Stimulated activated naive CD8-positive, alpha-beta T cell treated with anti-CD3 and anti-CD28 coated beads, Interleukin-15, amount 100 ng/mL, for 72 hours (primary cell): ENCODE measurements around the gene ZNF749.

Experiments used
- ATAC-seq: fragments of 150-1000 bp; cut with Tn5 transposase; 2 replicates; pipeline ENCODE4 v1.10.0; 2021; ENCODE audit warnings: mild to moderate bottlenecking, moderate library complexity
- DNase-seq, 2 donors: peaks; one replicate each; pipeline ENCODE4 v3.0.0; 2021 to 2022
- H3K27ac Mint-ChIP-seq, 2 donors: one replicate each; pipeline ENCODE4 v1.8.0; 2022; ENCODE audit warnings: mild to moderate bottlenecking in 2 of 2, mixed read lengths in 2 of 2, moderate library complexity in 2 of 2
- H3K27me3 Mint-ChIP-seq: one replicate; pipeline ENCODE4 v1.8.0; 2022; ENCODE audit warnings: mixed read lengths
- H3K4me1 Mint-ChIP-seq: one replicate; pipeline ENCODE4 v1.8.0; 2022; ENCODE audit warnings: mild to moderate bottlenecking, mixed read lengths
- H3K4me3 Mint-ChIP-seq, 2 donors: one replicate each; pipeline ENCODE4 v1.8.0; 2022; ENCODE audit warnings: mild to moderate bottlenecking in 2 of 2, mixed read lengths in 2 of 2, moderate library complexity in 1 of 2
- H3K9me3 Mint-ChIP-seq, 2 donors: one replicate each; pipeline ENCODE4 v1.8.0; 2022; ENCODE audit warnings: mixed read lengths in 2 of 2

The ZNF749 gene

DNA sequence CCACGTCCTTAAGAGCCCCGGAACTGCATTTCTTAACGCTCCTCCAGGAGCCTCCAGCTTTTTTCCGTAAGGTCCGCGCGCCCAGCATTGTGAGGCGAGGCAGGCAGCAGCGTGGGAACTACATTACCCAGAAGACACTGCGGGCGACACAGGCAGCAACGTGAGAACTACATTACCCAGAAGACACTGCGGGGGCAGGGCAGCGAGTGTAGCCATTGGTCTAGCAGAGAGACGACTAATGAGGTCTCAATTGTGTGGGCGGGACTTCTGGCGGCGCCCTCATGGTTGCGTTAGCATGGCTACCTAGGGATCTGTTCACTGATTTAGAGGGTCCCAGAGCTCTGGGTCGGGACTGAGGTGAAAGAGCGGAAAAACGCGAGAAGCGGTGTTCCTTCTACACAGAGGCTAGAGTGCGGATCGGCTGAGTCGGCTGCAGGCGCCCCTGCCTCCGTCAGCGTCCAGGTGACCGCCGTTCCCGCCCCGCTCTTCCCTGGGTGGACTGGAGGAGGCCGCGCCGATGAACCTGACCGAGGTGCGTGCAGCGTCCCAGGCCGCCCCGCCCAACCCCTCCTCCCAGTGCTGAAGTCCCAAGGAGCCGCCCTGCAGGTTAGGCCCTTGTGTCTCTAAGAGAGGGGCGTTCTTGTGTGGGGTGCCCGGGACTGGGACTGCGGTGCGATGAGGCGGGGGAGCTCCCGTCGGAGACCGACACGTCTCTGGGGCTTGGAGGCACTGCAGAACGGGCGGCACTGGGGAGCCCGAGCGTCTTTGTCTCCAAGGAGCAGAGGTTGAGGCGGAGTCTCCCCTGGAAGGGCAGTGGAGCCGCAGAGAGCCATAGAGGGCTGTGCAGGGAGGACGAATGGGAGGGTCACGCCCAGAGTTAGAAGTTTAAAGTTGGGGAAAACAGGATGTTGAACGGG, at the start of gene ZNF749:
TSS of gene ZNF749 (plus strand) at position 264 of the 917 bp plus-strand sequence. CDS start at position 518, 254 bp downstream.
- Mint-ChIP-seq H3K9me3 (peaks cover 37 to 39% of the 10 kb centered on the region in 2 donors), H3K27me3 (no peaks in the 10 kb centered on the region), H3K27ac (peak within 1 kb of the TSS; percentile 96 to 97), H3K4me3 (peak within 1 kb of the TSS; percentile 95 to 96), H3K4me1 (peaks cover 25% of the 10 kb centered on the region)
- peak; percentile 91 to 97 for DNase-seq
- ATAC-seq: peak; percentile 98

GRCh38 chr19:57389194-57389729, 45.9 kb upstream of the ZNF749 start:
- Mint-ChIP-seq H3K9me3 (peaks cover 7 to 9% of the 10 kb centered on the region in 2 donors), H3K4me3 (peak overlapping the region; percentile 94 to 97), H3K27ac (peak overlapping the region; percentile 94 to 97), H3K27me3 (no peaks in the 10 kb centered on the region), H3K4me1 (peaks cover 29% of the 10 kb centered on the region)
- DNase-seq (no peak), ATAC-seq (no peak)

- H3K4me1 Mint-ChIP-seq: peaks cover 33% of the 10 kb centered on the region
- DNase-seq (peak; percentile 95 to 98), ATAC-seq (peak; percentile 99)
- H3K9me3 Mint-ChIP-seq: peaks cover 14 to 16% of the 10 kb centered on the region in 2 donors
- H3K27ac Mint-ChIP-seq: peak within 1 kb of the TSS; percentile 94 to 97
- H3K4me3 Mint-ChIP-seq: peak within 1 kb of the TSS; percentile 94 to 97
- no peaks in the 10 kb centered on the region for H3K27me3 Mint-ChIP-seq
These were observed 45.2 kb upstream of the ZNF749 start, which contains the start of gene ZNF548 for GRCh38 chr19:57389730-57390598. ZNF548 (plus strand) TSS chr19:57389854; CDS start chr19:57390100, 246 bp downstream.

DNA sequence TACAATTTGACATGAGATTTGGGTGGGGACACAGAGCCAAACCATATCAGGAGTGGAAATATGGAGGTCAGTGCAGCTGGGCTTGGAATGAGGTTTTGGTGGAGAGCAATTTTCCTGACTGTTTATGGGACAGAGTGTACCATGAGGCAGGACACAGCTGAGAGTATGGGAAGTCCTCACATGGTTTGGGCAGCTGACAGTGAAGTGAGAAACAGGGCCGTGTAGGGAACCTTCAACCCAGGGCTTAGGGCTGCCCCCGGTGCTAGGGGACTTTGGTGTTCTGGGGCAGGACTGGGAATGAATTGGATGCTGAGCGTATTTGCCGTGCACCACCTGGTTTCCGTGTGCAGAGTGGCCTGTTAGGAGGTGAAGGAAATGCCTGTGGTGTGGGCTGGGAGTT, 39.4 kb upstream of the ZNF749 start:
- no peak for DNase-seq
- no peak for ATAC-seq
- peak overlapping the region in 1 of 2 donors; percentile 69 for H3K27ac Mint-ChIP-seq
- no peaks in the 10 kb centered on the region for H3K27me3 Mint-ChIP-seq
- H3K4me3 Mint-ChIP-seq: no peak overlapping the region
- peaks cover 14% of the 10 kb centered on the region for H3K4me1 Mint-ChIP-seq
- peaks cover 43 to 63% of the 10 kb centered on the region in 2 donors for H3K9me3 Mint-ChIP-seq

DNA sequence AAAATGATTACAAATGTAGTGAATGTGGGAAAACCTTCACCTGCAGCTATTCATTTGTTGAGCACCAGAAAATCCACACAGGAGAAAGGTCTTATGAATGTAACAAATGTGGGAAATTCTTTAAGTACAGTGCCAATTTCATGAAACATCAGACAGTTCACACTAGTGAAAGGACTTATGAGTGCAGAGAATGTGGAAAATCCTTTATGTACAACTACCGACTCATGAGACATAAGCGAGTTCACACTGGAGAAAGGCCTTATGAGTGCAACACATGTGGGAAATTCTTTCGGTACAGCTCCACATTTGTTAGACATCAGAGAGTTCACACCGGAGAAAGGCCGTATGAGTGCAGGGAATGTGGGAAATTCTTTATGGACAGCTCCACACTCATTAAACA, 36.3 kb upstream of the ZNF749 start:
- no peaks in the 10 kb centered on the region for H3K27me3 Mint-ChIP-seq
- no peak overlapping the region for H3K4me3 Mint-ChIP-seq
- H3K27ac Mint-ChIP-seq: peak overlapping the region in 1 of 2 donors; percentile 35
- ATAC-seq (no peak), DNase-seq (no peak)
- peaks cover 8% of the 10 kb centered on the region for H3K4me1 Mint-ChIP-seq
- peaks cover 55 to 78% of the 10 kb centered on the region in 2 donors for H3K9me3 Mint-ChIP-seq

DNA sequence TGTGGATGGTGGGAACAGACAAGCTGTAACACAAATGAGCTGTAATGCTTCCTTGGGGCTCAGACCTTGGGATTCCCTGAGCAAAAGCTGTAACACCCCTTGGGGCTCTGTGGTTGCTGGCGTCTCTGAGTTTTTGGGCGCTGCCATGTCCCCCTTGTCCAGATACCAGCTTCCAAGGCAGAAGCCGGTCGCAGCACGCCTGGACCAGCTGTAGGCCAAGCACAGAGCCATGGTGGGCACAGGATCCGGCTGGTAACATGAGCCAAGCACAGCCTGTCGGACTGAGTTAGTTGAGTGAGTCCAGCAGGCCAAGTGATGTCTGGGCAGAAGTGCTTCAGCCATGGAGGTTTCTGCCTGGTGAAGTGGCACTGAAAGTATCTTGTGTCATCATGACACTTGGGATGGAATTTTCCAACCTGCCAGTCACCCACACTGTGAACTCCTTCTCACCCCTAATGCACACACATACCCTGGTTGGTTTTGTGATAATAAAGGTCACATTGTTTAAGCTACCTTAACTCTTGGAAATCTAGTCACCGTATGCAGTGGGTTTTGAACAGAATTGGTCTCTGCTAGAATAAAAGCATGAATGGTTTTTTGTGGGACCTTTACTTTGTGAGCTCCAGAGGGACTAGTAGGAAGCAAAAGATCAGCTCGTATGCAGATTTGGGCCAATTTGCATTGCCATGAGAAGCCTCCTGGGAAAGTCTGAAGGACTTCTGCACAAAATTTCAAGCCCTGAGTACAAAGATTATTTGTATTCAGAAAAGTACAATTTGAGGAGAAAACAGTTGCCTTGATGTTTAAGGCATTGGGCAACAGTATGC, 31.2 kb upstream of the ZNF749 start:
- H3K27me3 Mint-ChIP-seq: no peaks in the 10 kb centered on the region
- peaks cover 7% of the 10 kb centered on the region for H3K4me1 Mint-ChIP-seq
- H3K27ac Mint-ChIP-seq: no peak overlapping the region
- peaks cover 16 to 28% of the 10 kb centered on the region in 2 donors for H3K9me3 Mint-ChIP-seq
- ATAC-seq (no peak), DNase-seq (no peak)
- no peak overlapping the region for H3K4me3 Mint-ChIP-seq

GRCh38 chr19:57406516-57407123, 28.5 kb upstream of the ZNF749 start:
- Mint-ChIP-seq H3K27ac (no peak overlapping the region), H3K4me3 (peak overlapping the region in 1 of 2 donors; percentile 10), H3K27me3 (no peaks in the 10 kb centered on the region), H3K9me3 (peaks cover 12 to 13% of the 10 kb centered on the region in 2 donors), H3K4me1 (peaks cover 18% of the 10 kb centered on the region)
- peak; percentile 72 for ATAC-seq
- DNase-seq: peak; percentile 62 to 72

DNA sequence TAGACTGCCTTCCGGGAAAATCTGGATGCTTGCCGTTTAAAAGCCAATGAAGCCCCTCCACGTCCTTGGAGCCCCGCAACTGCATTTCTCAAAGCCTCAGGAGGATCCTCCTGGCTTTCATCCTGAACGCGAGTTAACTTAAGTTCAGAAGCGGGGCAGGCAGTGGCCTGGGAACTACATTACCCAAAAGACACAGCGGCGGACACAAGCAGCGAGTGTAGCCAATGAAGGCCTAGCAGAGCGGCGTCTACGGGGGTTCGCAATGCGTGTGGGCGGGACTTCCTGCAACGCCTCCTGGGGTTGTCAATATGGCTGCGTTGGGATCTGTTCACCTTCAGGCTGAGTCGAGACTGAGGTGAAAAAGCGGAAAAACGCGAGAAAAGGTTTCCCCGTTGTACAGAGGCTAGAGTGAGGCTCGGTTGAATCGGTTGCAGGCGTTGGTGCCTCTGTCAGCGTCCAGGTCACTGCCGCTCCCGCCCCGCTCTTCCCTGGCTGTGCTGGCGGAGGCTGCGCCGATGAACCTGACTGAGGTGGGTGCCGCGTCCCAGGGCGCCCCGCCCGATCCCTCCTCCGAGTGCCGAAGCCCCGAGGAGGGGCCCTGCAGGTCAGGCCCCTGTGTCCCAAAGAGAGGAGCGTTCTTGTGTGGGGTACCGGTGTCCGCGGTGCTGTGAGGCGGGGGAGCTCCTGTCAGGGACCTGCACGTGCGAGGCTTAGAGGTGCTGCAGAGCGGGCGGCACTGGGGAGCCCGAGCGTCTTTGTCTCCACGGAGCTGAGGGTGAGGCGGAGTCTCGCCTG, 24.1 kb upstream of the ZNF749 start, which contains the start of gene ZNF17:
TSS of gene ZNF17 (plus strand) at position 285 of the 795 bp plus-strand sequence. CDS start 2,455 bp downstream, outside the sequence.
- DNase-seq (peak; percentile 82 to 91), ATAC-seq (peak; percentile 100)
- H3K4me1 Mint-ChIP-seq: peaks cover 30% of the 10 kb centered on the region
- peaks cover 14 to 20% of the 10 kb centered on the region in 2 donors for H3K9me3 Mint-ChIP-seq
- no peaks in the 10 kb centered on the region for H3K27me3 Mint-ChIP-seq
- peak within 1 kb of the TSS; percentile 96 to 100 for H3K4me3 Mint-ChIP-seq
- H3K27ac Mint-ChIP-seq: peak within 1 kb of the TSS; percentile 88 to 94

DNA sequence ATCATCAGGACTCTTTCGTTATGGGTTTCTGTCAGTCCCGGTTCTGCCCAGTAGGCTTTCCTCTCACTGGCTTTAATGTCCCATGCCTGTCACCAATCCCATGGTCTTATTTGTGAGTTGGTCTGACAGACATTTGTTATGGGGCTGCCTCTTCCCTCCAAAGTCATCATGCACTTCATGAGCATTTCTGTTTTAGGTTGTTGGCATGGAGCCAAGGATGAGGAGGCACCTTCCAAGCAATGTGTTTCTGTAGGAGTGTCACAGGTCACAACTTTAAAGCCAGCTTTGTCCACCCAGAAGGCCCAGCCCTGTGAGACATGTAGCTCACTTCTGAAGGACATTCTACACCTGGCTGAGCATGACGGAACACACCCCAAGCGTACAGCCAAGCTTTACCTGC, 15.7 kb upstream of the ZNF749 start:
- ATAC-seq (no peak), DNase-seq (no peak)
- no peak overlapping the region for H3K27ac Mint-ChIP-seq
- no peaks in the 10 kb centered on the region for H3K27me3 Mint-ChIP-seq
- no peaks in the 10 kb centered on the region for H3K4me1 Mint-ChIP-seq
- H3K9me3 Mint-ChIP-seq: peaks cover 38 to 66% of the 10 kb centered on the region in 2 donors
- H3K4me3 Mint-ChIP-seq: no peak overlapping the region

DNA sequence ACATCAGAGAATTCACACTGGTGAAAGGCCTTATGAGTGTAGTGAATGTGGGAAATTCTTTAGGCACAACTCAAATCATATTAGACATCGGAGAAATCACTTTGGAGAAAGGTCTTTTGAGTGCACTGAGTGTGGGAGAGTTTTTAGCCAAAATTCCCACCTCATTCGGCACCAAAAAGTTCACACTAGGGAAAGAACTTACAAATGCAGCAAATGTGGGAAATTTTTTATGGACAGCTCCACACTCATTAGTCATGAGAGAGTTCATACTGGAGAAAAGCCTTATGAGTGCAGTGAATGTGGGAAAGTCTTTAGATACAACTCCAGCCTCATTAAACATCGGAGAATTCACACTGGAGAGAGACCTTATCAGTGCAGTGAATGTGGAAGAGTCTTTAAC, 14.1 kb upstream of the ZNF749 start:
- H3K27me3 Mint-ChIP-seq: no peaks in the 10 kb centered on the region
- no peak overlapping the region for H3K27ac Mint-ChIP-seq
- peaks cover 28 to 52% of the 10 kb centered on the region in 2 donors for H3K9me3 Mint-ChIP-seq
- no peak for DNase-seq
- H3K4me1 Mint-ChIP-seq: no peaks in the 10 kb centered on the region
- ATAC-seq: no peak
- H3K4me3 Mint-ChIP-seq: no peak overlapping the region

DNA sequence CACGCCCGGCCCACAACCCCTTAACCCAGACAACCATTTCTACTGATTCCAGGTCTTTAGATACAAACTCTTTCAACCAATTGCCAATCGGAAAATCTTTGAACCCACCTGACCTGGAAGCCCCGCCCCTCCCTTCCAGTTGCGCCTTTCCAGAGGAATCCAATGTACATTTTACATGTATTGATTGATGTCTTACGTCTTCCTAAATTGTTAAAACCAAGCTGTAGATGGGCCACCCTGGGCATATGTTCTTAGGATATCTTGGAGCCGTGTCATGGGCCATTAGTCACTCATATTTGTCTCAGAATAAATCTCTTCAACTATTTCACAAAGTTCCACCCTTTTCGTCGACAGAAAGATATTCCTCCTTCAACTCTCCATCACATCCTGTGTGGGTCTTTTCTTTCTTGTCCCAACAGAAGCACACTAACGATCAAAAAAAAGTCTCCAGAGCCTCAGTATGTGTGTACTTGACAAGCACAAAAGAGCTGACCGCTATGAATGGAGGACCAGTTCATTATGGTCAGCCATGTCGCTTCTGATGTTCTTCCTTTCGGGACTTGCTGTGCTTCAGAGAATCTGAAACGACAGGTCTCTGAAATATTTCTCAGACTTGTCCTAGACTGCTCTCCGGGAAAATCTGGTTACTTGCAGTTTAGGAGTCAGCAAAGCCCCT, 601 bp upstream of the ZNF749 start:
- peaks cover 29 to 39% of the 10 kb centered on the region in 2 donors for H3K9me3 Mint-ChIP-seq
- H3K27me3 Mint-ChIP-seq: no peaks in the 10 kb centered on the region
- H3K27ac Mint-ChIP-seq: peak overlapping the region; percentile 44 to 97
- H3K4me1 Mint-ChIP-seq: peaks cover 25% of the 10 kb centered on the region
- ATAC-seq (peak; percentile 21), DNase-seq (no peak)
- H3K4me3 Mint-ChIP-seq: peak overlapping the region; percentile 95 to 96

- peak overlapping the region; percentile 28 to 97 for H3K27ac Mint-ChIP-seq
- peaks cover 36 to 45% of the 10 kb centered on the region in 2 donors for H3K9me3 Mint-ChIP-seq
- ATAC-seq (no peak), DNase-seq (no peak)
- H3K4me1 Mint-ChIP-seq: peaks cover 25% of the 10 kb centered on the region
- peak overlapping the region; percentile 95 to 96 for H3K4me3 Mint-ChIP-seq
- H3K27me3 Mint-ChIP-seq: no peaks in the 10 kb centered on the region
These were observed 1.3 kb downstream of the ZNF749 start for GRCh38 chr19:57436417-57436816.

GRCh38 chr19:57437931-57438330, 2.8 kb downstream of the ZNF749 start:
- ATAC-seq (no peak), DNase-seq (no peak)
- Mint-ChIP-seq H3K9me3 (peaks cover 44 to 60% of the 10 kb centered on the region in 2 donors), H3K27me3 (no peaks in the 10 kb centered on the region), H3K27ac (no peak overlapping the region), H3K4me1 (peaks cover 25% of the 10 kb centered on the region), H3K4me3 (no peak overlapping the region)
